CD4-positive, CD25-positive, alpha-beta regulatory T cell (primary cell): ENCODE measurements around the gene PWWP2A. TPM values are rescaled to one million over a fixed set of nuclear protein-coding genes. Genes with fewer than 3 reads are reported as not detected.
A peak's percentile ranks its signal among the peaks of the same experiment; 100 is the strongest.

Source experiments
- ATAC-seq, 2 donors: fragments of 150-1000 bp; cut with Tn5 transposase; one replicate each; pipeline ENCODE4 v1.10.0; 2021; ENCODE audit warnings: low read depth in 2 of 2, moderate number of reproducible peaks in 2 of 2, moderate library complexity in 1 of 2
- DNase-seq, 3 donors: peaks; one replicate each; pipeline versions ENCODE4 v3.0.0 to v3.0.0-alpha.2; 2012 to 2022; ENCODE audit warnings: mixed read lengths in 1 of 3
- H3K27ac ChIP-seq: one replicate; pipeline ENCODE4 v1.7.0; 2013; ENCODE audit warnings: mild to moderate bottlenecking, low read length; ENCODE audit not compliant: insufficient read depth, poor library complexity, severe bottlenecking
- H3K27me3 ChIP-seq: one replicate; pipeline ENCODE4 v1.7.0; 2013; ENCODE audit warnings: low read length; ENCODE audit not compliant: control insufficient read depth, insufficient read depth
- H3K36me3 ChIP-seq: one replicate; pipeline ENCODE4 v1.7.0; 2013; ENCODE audit warnings: mild to moderate bottlenecking, low read length, moderate library complexity; ENCODE audit not compliant: control insufficient read depth, insufficient read depth
- H3K4me1 ChIP-seq: 2 replicates; pipeline ENCODE4 v1.7.0; 2013; ENCODE audit warnings: mild to moderate bottlenecking, low read length; ENCODE audit not compliant: insufficient read depth, control insufficient read depth, poor library complexity, severe bottlenecking
- H3K4me3 ChIP-seq: one replicate; pipeline ENCODE4 v1.7.0; 2013; ENCODE audit warnings: low read depth, mild to moderate bottlenecking, low read length, moderate library complexity
- H3K9me3 ChIP-seq, 2 experiments: 1 replicate in 1 of 2; 2 replicates in 1 of 2; pipeline ENCODE4 v1.7.0; 2013; ENCODE audit warnings: low read length in 2 of 2, mild to moderate bottlenecking in 1 of 2, moderate library complexity in 1 of 2; ENCODE audit not compliant: control insufficient read depth in 2 of 2
- H3K27ac Mint-ChIP-seq, 3 donors: one replicate each; pipeline ENCODE4 v1.8.0; 2020 to 2022; ENCODE audit warnings: mild to moderate bottlenecking in 3 of 3, mixed read lengths in 3 of 3, moderate library complexity in 2 of 3
- H3K27me3 Mint-ChIP-seq: one replicate; pipeline ENCODE4 v1.8.0; 2022; ENCODE audit warnings: mild to moderate bottlenecking, mixed read lengths
- H3K36me3 Mint-ChIP-seq: one replicate; pipeline ENCODE4 v1.8.0; 2020; ENCODE audit warnings: mixed read lengths
- H3K4me1 Mint-ChIP-seq, 4 donors: one replicate each; pipeline ENCODE4 v1.8.0; 2020 to 2022; ENCODE audit warnings: mixed read lengths in 4 of 4, mild to moderate bottlenecking in 1 of 4
- H3K4me3 Mint-ChIP-seq, 4 donors: one replicate each; pipeline ENCODE4 v1.8.0; 2020 to 2022; ENCODE audit warnings: mild to moderate bottlenecking in 4 of 4, mixed read lengths in 4 of 4, moderate library complexity in 3 of 4
- H3K9me3 Mint-ChIP-seq, 7 donors: one replicate each; pipeline ENCODE4 v1.8.0; 2020 to 2022; ENCODE audit warnings: mixed read lengths in 7 of 7, mild to moderate bottlenecking in 3 of 7, moderate library complexity in 2 of 7
- polyA plus RNA-seq, 4 donors: library from polyadenylated mRNA; unstranded; fragments of 300-500 nt; fragmentation: Illumina TruSeq; gene quantifications; one replicate each; pipeline ENCODE4 v1.2.3, GENCODE V29; 2021
- total RNA-seq: library from RNA; stranded (reverse); gene quantifications from one replicate; pipeline ENCODE4 v1.2.3, GENCODE V29; 2022

Gene PWWP2A
- total and polyA plus RNA-seq, 5 donors from 2014 or later: 22.9 to 35.0 (median 24.5) TPM

GRCh38 chr5:160082614-160083500, 36.4 kb downstream of the PWWP2A start:
- peak overlapping the region in 1 of 3 donors; percentile 8 for H3K27ac Mint-ChIP-seq
- H3K36me3 Mint-ChIP-seq: peaks cover 13% of the 10 kb centered on the region
- Histone ChIP-seq H3K4me3 (no peak overlapping the region), H3K4me1 (no peaks in the 10 kb centered on the region), H3K27ac (no peak overlapping the region), H3K27me3 (no peaks in the 10 kb centered on the region), H3K36me3 (peaks cover 3% of the 10 kb centered on the region), H3K9me3 (no peaks in the 10 kb centered on the region)
- no peak for DNase-seq
- peaks cover 0 to 7% (median 5%) of the 10 kb centered on the region in 4 donors for H3K4me1 Mint-ChIP-seq
- ATAC-seq: no peak
- H3K9me3 Mint-ChIP-seq: no peaks in the 10 kb centered on the region
- no peak overlapping the region for H3K4me3 Mint-ChIP-seq
- no peaks in the 10 kb centered on the region for H3K27me3 Mint-ChIP-seq

GRCh38 chr5:160081495-160081894, 37.8 kb downstream of the PWWP2A start:
- Histone ChIP-seq H3K36me3 (peaks cover 9% of the 10 kb centered on the region), H3K9me3 (no peaks in the 10 kb centered on the region), H3K27ac (no peak overlapping the region), H3K4me3 (no peak overlapping the region), H3K27me3 (no peaks in the 10 kb centered on the region), H3K4me1 (no peaks in the 10 kb centered on the region)
- H3K4me1 Mint-ChIP-seq: peaks cover 2 to 7% (median 5%) of the 10 kb centered on the region in 4 donors
- no peak overlapping the region for H3K4me3 Mint-ChIP-seq
- H3K27ac Mint-ChIP-seq: no peak overlapping the region
- no peak for ATAC-seq
- DNase-seq: no peak
- peaks cover 17% of the 10 kb centered on the region for H3K36me3 Mint-ChIP-seq
- no peaks in the 10 kb centered on the region for H3K9me3 Mint-ChIP-seq
- no peaks in the 10 kb centered on the region for H3K27me3 Mint-ChIP-seq

- ATAC-seq (no peak), DNase-seq (no peak)
- peaks cover 2 to 7% (median 5%) of the 10 kb centered on the region in 4 donors for H3K4me1 Mint-ChIP-seq
- peaks cover 9% of the 10 kb centered on the region for H3K36me3 ChIP-seq
- peak overlapping the region in 1 of 3 donors; percentile 66 for H3K27ac Mint-ChIP-seq
- H3K27me3 ChIP-seq: no peaks in the 10 kb centered on the region
- H3K4me3 ChIP-seq: no peak overlapping the region
- peaks cover 17% of the 10 kb centered on the region for H3K36me3 Mint-ChIP-seq
- H3K9me3 ChIP-seq: no peaks in the 10 kb centered on the region
- H3K9me3 Mint-ChIP-seq: no peaks in the 10 kb centered on the region
- no peak overlapping the region for H3K4me3 Mint-ChIP-seq
- no peaks in the 10 kb centered on the region for H3K27me3 Mint-ChIP-seq
- no peak overlapping the region for H3K27ac ChIP-seq
- H3K4me1 ChIP-seq: no peaks in the 10 kb centered on the region
Measured at GRCh38 chr5:160079753-160080152, 39.5 kb downstream of the PWWP2A start.

- peaks cover 0 to 6% (median 2%) of the 10 kb centered on the region in 4 donors for H3K4me1 Mint-ChIP-seq
- H3K9me3 ChIP-seq: no peaks in the 10 kb centered on the region
- peaks cover 0 to 1% (median 0%) of the 10 kb centered on the region in 7 donors for H3K9me3 Mint-ChIP-seq
- H3K27ac Mint-ChIP-seq: peak overlapping the region in 1 of 3 donors; percentile 23
- H3K27ac ChIP-seq: no peak overlapping the region
- DNase-seq (no peak), ATAC-seq (no peak)
- H3K36me3 ChIP-seq: peaks cover 9% of the 10 kb centered on the region
- H3K27me3 ChIP-seq: no peaks in the 10 kb centered on the region
- no peak overlapping the region for H3K4me3 Mint-ChIP-seq
- no peak overlapping the region for H3K4me3 ChIP-seq
- H3K27me3 Mint-ChIP-seq: no peaks in the 10 kb centered on the region
- H3K36me3 Mint-ChIP-seq: peaks cover 17% of the 10 kb centered on the region
- no peaks in the 10 kb centered on the region for H3K4me1 ChIP-seq
Measured at GRCh38 chr5:160076997-160077396, 42.3 kb downstream of the PWWP2A start.

GRCh38 chr5:160075073-160075472, 44.2 kb downstream of the PWWP2A start:
- ATAC-seq: no peak
- H3K4me1 Mint-ChIP-seq: peaks cover 0 to 5% (median 2%) of the 10 kb centered on the region in 4 donors
- H3K27ac Mint-ChIP-seq: peak overlapping the region in 2 of 3 donors; percentile 4 to 41

GRCh38 chr5:160071916-160072315, 47.3 kb downstream of the PWWP2A start:
- Mint-ChIP-seq H3K9me3 (peaks cover 0 to 1% (median 0%) of the 10 kb centered on the region in 7 donors), H3K27ac (peak overlapping the region in 1 of 3 donors; percentile 61), H3K27me3 (no peaks in the 10 kb centered on the region), H3K36me3 (no peaks in the 10 kb centered on the region), H3K4me3 (no peak overlapping the region), H3K4me1 (peaks cover 0 to 5% (median 0%) of the 10 kb centered on the region in 4 donors)
- DNase-seq (no peak), ATAC-seq (no peak)
- Histone ChIP-seq H3K9me3 (no peaks in the 10 kb centered on the region), H3K4me1 (no peaks in the 10 kb centered on the region), H3K36me3 (no peaks in the 10 kb centered on the region), H3K4me3 (no peak overlapping the region), H3K27me3 (no peaks in the 10 kb centered on the region), H3K27ac (no peak overlapping the region)

More at GRCh38 chr5:160075073-160075472, 44.2 kb downstream of the PWWP2A start:
- Mint-ChIP-seq H3K9me3 (peaks cover 0 to 1% (median 0%) of the 10 kb centered on the region in 7 donors), H3K27me3 (no peaks in the 10 kb centered on the region), H3K4me3 (no peak overlapping the region), H3K36me3 (peaks cover 13% of the 10 kb centered on the region)
- DNase-seq: no peak
- Histone ChIP-seq H3K27ac (no peak overlapping the region), H3K36me3 (peaks cover 9% of the 10 kb centered on the region), H3K9me3 (no peaks in the 10 kb centered on the region), H3K27me3 (no peaks in the 10 kb centered on the region), H3K4me1 (no peaks in the 10 kb centered on the region), H3K4me3 (no peak overlapping the region)

GRCh38 chr5:160071516-160071915, 47.7 kb downstream of the PWWP2A start:
- no peak overlapping the region for H3K4me3 ChIP-seq
- no peak for DNase-seq
- H3K27me3 ChIP-seq: no peaks in the 10 kb centered on the region
- no peaks in the 10 kb centered on the region for H3K9me3 ChIP-seq
- Mint-ChIP-seq H3K9me3 (peaks cover 0 to 1% (median 0%) of the 10 kb centered on the region in 7 donors), H3K27ac (peak overlapping the region in 1 of 3 donors; percentile 61), H3K36me3 (no peaks in the 10 kb centered on the region), H3K4me1 (peaks cover 0 to 5% (median 0%) of the 10 kb centered on the region in 4 donors), H3K27me3 (no peaks in the 10 kb centered on the region), H3K4me3 (no peak overlapping the region)
- H3K4me1 ChIP-seq: no peaks in the 10 kb centered on the region
- peaks cover 4% of the 10 kb centered on the region for H3K36me3 ChIP-seq
- ATAC-seq: no peak
- H3K27ac ChIP-seq: no peak overlapping the region
